GM21619 (cell line): ENCODE results near the gene PGBD5.
"Not testable (repeated sequence)": the region's sequence is repeated elsewhere in the genome, so short reads cannot be mapped to it uniquely, and the experiment has no call there.

Experiments used
- ATAC-seq: cut with Tn5 transposase; IDR thresholded peaks from one replicate; pipeline ENCODE4 v1.9.1; 2021; ENCODE audit not compliant: unreplicated experiment

The PGBD5 gene

DNA sequence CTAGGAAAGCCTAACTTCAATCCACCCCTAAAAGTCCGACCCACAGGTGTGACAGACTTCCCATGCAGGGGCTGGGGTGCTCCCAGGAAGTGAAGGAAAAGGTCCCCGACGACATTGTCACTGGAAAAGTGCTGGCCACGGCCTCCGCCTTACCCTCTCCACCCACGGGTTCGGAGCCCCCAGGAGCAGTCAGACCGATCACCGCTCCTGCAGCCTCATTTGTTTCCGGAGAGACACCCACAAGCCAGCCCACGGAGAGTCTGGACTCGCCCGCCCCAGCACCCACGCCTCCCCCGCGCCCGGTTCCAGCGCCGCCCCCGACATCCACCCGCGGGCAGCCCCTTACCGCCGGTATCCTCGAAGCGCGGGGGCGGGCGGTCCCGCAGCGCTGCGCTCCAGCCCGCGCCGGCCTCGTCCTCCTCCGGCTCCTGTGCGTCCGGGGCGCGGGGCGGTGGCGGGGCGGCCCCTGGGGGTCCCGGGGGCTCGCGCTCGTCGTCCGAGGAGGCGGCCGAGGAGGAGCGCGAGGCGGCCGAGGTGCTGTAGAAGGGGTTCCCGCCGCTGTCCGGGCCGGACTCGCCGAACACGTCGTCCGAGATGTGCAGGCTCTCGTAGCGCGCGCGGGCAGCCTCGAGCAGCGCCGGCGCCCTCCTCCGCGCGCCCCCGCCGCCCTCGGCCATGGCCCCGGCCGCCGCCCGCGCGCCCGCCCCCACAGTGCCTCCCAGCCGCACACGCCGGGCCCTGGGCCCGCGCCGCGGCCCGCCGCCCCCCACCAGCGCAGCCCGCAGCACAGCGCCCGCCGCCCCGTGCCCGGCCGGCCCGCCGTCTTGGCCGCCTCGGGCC lies 660 bp downstream of the PGBD5 start:
- ATAC-seq: no peak

DNA sequence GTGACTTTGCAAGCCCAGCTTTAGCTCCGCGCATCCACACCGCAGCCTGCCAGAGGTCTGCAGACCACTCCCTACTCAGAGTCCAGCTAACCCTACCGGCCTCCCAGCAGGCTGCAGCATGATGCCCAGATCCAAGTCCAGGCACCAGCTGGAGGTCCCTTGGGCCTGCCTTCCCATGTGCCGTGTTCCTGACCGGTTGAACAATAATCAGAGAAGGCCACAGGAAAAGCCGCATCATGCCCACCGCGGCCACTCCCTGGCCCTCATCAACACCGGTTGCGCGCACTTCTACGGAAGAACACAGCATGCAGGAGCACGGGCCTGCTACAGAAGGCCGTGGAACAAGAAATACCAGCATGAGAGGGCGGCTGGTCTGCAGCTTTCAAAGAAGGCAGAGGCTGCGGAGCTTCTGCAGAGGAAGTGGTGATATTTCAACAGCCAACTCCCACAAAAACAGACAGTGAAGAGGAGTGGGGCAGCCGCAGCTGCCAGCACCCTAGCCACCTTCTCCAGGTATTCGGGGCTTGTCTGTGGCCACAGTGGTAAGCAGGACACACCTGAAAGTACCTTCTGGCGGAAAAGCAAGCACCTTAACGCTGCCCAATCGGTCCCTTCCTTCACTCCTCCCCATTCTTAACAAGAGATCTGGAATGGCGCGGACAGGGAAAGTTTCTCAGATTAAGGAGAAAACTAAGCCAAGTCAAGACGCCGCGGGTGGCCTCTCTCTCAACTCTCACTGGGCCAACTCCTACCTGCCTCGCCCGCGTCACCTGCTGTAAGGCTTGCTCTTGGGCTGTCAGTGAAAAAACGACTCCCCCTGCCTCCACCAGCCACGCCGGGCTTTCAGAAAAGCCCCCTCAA lies 1.5 kb downstream of the PGBD5 start:
- ATAC-seq: no peak

DNA sequence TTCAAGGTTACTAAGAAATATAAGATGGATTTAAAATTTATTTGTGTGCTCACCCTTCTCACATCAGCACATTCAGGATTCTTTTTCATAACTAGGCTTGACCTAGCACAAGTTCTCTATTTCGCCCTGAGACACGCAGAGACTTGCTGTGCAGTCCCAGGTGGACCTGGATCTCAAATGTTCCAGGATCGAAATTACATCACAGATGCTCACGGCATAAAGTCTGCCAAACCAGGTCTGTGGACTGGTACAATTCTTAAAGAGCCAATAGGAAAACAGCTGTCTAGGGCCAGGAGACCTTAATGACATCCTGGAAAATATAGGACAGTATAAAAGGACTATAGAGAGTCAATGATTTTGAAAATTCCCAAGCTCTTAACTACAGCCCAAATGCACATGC lies 2.2 kb downstream of the PGBD5 start:
- no peak for ATAC-seq

DNA sequence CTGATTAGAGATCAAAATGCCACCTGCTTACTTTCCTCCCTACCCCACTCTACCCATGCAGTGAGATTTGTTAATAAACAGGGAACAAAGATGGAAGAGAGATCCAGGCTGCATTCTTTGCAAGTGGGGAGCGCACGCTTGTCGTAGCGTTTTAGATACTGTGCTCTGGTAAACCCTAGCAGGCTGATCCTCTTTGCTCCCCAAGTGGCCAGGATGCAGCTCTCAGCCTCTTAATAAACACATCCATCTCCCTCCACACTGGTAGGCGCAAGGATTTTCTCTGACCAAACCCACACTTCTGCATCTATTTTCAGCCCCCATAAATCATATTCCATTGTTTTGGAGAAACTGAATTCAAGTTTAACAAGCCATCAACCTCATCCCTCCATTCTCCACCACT lies 2.9 kb downstream of the PGBD5 start:
- ATAC-seq: no peak

DNA sequence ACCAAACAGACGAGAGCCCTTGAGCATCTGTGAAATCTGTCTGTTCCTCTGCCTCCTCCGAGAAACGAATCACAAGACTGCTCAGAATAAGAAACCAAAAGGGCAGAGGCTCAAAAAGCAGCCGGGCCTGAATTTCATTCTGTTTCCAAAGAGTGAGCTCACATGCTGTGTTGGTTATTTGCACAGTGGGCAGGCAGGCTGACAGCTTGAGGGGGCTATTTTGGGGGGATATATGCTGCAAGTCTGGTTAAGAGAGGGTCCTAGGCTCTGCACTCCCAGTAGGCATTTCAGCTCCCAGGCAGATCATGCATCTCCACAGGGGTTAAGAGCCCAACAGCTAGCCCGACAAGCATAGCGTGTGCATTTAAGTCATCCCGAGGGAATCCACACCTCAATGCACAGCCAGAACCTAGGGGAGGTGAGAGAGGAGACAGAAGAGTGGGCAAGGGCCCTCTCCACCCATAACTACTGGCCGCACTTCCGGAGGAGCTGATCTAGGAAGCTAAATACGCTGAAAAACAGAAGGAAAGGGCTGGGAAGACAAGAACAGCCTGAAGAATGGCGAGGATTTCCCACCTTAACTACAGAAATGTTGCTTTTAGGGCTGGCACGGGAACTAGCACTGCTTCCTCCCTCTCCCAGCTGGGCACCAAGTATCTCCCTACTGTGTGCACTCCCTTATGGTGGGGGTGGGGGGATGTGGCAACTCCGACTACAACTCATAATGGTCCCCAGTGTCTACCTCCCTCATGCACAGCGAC lies 3.7 kb downstream of the PGBD5 start:
- ATAC-seq: no peak

DNA sequence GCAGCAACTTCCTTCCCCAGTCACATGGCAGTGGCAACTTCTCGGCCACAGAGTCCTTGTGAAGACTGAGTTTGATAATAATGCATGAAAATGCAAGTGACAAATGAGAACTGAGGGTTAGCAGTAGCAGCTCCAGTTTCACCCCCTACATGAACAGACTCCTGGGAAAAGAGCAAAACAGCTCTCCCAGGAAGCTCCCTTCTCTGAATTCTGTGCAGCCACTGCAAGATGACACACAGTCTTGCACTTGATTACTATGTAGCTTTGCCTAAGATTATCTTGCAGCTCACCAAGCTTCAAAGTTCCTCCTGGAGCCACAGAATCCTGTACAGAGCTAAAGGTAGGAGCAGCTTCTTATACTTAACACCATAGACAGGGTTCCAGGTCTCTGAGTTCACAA lies 4.7 kb downstream of the PGBD5 start:
- ATAC-seq: no peak

DNA sequence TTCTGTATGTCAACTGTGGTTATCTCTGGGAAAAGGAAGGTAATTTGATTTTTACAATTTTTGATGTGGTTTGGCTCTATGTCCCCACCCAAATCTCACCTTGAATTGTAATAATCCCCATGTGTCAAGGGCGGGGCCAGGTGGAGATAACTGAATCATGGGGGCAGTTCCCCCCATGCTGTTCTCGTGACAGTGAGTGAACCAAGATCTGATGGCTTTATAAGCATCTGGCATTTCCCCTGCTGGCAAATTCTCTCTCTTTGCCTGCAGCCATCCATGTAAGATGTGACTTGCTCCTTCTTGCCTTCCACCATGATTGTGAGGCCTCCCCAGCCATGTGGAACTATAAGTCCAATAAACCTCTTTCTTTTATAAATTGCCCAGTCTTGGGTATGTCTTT lies 5.8 kb downstream of the PGBD5 start:
- ATAC-seq: not testable (repeated sequence)

DNA sequence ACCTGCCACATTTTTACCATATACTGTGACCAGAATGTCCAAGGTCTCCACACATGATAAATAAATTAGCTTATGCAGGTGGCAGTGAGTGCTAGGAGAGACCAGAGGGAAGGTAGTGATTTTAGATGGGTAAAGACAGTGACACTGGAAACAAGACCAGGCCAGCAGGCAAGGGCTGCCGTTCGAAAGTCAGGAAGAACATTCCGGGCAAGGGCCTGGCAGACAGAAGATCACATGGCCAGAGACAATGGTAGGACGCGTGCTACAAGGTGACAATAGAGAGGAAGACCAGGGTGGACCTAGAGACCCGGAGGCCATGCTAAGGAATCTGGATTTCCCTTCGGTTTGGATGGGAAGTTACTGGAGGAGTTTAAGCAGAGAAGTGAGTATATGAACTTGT lies 9.7 kb downstream of the PGBD5 start:
- no peak for ATAC-seq

DNA sequence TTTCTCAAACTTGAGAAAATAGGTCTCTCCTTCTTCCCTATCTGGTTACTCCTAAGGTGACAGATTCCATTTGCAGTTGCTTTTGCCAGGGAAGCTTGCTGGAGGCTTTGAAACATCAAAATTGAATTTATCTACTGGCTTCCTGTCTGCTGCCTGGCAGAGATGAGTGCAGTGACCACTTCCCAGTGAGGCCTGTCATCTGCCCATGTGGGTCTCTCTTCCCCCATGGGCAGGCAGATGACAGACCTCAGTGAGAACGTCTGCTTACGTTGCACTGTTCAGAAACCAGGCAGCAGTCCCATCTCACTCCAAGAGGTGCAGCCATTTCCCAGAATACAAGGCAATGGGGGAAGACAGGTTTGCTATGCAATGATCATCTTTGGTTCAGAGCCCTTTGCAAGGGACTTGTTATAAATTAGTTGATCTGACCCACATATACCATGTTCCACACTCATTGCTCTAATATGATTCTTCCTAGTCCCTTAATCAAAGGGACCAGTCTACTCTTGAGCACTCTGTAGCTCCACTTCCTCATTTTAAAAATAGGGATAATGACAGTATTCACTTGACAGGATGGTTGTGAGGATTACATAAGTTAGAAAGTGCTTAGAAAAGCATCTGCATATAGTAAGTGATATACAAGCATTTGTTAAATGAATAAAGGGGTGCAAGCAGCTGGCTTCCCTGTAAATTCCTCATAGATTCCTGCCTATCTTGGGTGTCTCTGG lies 10.6 kb downstream of the PGBD5 start:
- no peak for ATAC-seq

DNA sequence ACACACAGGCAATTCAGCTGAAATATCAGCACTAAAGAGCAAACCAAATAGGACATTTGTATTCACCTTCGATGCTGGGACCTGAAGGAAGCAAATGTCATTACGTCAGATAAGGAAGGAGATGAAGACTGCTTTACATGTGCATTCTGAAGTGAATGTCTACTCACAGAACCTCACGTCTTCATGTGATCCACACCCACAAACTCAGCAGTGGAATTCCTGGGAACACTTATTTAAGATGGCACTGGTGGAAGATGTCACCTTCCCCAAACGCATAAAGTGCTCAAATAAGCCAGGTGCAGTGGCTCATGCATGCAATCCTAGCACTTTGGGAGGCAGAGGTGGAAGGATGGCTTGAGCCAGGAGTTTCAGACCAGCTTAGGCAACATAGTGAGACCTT lies 11.4 kb downstream of the PGBD5 start:
- ATAC-seq: no peak

DNA sequence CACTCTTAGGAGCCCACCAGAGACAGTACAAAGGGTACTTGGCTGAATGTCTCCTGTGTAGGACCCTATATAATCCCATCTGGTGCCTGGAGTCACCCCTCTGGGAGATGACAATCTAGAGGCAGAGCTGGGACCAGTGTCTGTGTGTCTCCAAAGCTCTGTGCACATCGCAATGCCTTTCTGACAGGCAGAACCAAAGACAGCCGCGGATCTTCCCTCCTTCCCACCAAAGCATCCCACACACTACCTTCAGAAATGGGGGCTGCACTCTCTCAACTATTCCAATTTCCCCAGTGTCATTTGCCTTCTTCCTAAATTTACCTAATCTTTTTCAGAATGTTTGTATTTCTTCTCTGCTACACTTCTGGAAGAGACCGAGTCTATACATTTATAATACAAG lies 12.0 kb downstream of the PGBD5 start:
- no peak for ATAC-seq

DNA sequence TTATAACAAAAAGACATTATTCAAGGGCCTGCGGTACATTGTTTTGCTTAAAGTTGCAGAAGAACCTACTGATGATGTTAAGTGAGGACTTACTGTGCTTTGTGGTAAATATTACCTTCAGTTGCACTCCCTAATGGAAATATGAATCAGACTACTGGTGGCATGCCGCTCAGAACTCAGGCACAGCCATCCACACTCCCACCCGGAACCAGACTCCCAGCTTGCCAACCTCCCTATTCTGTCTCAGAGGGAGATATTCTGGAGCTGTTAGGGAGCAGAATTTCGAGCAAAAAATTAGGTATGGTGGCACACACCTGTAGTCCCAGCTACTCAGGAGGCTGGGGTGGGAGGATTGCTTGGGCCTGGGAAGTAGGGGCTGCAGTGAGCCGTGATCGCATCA lies 13.1 kb downstream of the PGBD5 start:
- no peak for ATAC-seq

DNA sequence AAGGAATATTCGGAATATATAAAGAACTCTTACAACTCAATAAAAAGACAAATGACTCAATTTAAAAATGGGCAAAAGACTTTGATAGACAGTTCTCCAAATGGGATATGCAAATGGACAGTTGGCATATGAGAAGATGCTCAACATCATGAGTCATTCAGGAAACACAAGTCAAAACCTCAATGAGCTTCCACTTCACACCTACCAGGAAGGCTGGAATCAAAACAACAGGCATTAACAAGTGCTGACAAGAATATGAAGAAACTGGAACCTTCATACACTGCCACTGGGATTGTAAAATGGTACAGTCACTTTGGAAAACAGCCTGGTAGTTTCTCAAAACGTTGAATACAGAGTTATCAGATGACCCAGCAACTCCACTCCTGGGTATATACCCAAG lies 17.2 kb downstream of the PGBD5 start:
- ATAC-seq: no peak

DNA sequence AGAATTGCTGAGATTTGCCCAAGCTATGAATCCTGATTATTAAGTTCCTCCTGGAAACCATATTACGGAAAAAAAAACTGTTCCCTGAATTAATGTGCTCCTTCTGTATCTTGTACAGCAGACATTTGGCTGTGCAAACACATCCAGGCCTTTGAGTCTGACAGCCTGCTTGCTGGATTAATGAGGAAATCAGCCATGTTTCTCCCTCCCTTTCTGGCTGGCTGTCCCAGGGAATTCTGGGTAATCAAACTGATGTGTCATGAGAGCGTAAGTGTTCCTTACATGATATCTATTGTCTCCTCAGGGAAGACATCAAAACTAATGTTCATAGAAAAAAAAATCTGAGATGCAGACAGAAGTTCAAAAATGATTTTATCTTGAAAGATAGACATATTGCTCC lies 18.8 kb downstream of the PGBD5 start:
- no peak for ATAC-seq

DNA sequence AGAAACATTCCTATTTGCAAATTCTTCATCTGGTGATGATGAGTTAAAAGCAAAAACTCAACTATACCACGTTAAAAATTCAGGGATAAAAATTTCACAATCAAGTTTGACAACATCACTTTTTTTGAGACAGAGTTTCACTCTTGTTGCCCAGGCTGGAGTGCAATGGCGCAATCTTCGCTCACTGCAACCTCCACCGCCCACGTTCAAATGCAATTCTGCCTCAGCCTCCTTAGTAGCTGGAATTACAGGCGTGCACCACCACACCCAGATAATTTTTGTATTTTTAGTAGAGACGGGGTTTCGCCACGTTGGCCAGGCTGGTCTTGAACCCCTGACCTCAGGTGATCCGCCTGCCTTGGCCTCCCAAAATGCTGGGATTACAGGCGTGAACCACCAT lies 19.4 kb downstream of the PGBD5 start:
- ATAC-seq: not testable (repeated sequence)

DNA sequence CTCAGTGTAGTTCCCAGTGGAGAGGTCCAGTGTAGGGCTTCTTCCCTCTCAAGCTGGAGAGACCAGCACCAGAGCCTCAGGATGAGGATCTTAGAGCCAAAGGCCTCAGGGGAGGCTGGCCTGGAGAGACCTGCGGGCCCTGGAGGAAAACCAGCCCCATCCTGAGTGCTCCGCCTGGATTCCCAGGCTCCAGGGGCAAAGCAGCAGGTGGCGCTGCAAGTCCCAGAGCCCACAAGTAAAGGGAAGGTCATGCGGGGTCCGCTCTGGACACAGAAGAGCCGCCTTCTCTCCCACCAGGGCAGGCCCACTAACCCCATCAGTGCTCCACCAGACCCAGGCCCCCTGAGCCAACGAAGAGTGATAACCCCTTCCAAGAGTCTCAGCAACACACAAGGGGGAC lies 22.7 kb downstream of the PGBD5 start:
- ATAC-seq: no peak

DNA sequence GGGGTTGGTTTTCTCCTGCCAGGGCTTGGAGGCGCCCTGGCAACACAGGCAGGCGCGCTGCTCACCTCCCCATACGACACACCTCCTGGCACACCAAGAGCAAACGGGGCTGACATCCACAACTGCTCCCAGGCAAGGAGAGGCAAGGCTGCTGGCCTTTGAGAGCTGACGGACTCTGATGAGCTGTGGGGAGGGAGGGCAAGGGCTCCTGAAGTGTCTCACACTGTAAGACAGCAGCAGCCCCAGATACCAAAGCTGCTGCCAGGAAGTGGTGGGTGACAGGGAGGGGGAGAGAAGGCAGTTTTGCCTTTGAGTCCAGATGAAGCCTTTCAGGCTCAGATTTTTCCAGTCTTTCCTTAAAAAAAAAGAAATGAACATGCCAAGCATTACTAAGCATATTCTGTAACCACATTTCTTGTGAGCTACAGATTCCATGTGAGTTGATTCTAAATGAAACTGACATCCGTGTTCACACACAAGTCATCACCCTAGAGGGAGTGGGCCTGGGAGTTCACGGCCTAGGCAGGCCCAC lies 24.3 kb downstream of the PGBD5 start:
- ATAC-seq: no peak

DNA sequence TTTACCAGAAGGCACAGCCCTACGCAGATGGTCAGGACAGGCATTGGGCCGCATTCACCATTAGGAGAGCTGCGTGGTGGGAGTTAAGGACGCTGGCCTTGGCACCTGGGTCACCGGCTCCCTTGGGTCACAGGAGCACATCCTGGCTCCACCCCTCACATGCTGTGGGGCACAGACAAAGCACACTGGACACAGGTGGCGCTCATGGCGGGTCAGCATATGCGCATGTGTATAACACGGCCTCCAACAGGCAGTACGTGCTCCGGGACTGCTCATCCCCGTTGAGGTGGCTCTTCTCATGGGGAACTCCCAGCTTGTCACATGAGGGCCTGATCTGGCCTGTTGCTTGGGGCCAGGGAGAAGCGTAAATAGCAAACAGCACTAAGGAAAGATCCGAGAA lies 25.0 kb downstream of the PGBD5 start:
- no peak for ATAC-seq

DNA sequence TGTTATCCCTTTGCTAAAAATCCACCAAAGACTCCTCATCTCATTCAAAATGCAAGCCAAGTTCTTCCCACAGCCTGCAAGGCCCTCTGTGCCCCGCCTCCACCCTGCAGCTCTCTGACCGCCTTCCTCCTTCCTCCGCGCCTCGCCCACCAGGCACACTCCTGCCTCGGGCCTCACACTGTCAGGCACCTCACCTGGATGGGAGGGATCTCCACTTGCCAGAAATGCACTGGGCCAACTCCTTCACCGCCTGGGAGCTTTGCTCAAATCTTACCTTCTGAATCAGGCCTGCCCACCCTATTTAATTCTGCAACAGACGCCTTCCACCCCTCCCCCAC lies 26.2 kb downstream of the PGBD5 start:
- ATAC-seq: no peak

DNA sequence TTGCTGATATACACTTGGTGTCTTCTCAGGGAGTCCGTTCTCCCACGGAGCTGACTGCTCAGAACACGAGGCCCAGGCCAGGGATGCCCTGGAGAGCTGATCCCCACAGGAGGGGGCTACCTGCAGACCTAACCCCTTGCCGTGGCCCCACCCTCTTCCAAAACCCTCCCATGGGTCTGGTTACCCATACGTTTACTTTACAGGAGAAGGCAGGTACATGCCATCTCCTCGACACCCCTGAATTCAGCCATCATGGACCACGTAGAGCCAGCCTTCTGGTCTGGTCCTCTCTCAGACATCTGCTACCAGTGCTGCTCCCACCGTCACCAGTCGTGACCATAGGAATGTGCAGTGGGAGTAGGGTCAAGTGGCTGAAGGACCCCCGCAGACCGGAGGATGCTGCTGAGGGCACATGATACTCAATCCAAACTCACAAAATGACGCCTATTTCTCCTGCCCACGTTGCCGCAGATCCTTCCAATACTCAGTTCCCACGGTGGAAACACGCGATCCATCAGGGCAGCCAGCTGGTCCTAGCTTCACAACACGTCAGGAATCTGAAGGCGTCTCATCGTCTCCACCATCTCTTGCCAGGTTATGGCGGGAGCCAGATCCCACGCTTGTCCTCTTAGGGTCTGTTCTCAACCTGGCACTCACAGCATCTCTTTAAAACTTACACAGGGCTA lies 26.7 kb downstream of the PGBD5 start:
- no peak for ATAC-seq
